ENCODE data around the gene TNS1.
A peak's percentile ranks its signal among the peaks of the same experiment; 100 is the strongest.

The TNS1 gene

DNA sequence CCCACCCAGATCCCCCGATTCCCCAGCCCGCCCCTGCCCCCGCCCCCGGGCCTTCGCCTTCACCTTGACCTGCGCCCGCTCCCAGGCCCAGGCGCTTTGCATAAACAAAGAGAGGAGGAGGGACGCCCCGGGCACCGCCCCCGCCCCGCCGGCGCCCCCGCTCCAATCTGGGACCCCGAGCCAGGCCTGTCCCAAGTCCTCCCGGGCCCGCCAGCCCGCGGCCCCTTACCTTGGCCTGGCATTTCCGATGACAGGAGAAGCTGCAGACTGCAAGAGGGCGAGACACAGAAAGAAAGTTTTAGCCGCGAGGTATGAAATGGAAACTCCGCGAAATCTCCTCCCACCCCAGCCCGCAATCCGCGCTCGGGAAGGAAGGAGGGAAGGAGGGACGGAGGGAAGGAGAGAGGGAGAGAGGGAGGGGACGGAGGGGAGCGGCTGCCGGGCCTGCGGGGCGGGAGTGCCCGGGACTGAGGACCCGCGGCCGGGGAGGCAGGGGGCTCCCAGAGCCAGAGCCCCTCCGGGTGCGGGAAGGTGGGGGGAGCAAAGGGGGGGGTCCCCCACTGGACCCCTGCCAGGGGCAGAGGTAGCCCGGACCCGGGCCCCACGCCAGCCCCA lies 24.2 kb downstream of the TNS1 start:
- DNase-seq, result no peak

DNA sequence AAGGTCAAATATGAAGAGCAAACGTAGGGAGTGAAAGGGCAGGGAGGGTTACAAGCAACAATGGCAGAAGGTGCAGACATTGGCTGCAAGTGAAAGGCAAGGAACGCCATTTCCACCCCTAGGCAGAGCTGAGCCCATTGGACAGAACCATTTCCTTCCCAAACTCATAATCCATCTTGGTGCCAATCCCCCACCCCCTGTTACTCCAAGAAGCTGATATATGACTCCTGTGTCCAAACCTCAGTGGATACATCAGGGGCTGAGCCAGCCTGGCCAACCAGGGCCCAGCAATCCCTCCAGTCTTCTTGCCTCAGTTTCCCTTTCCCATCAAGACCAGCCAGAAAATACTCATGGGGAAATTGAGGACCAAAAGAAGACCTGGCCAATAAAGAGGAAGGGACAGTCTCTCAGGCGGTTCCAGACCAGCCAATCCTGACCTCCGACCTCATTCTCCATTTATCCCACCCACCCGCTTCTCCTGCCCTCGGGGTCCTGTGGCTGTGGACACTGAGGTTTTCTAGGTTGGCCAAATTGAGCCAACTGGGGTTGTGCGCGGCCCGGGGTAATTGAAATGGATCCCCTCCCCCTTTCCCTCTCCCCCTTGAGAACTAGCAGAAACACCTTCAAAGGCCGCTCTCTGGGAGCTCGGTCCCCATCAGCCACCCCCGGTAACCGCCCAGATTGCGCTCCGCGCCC lies 24.8 kb downstream of the TNS1 start:
- no peak for DNase-seq

DNA sequence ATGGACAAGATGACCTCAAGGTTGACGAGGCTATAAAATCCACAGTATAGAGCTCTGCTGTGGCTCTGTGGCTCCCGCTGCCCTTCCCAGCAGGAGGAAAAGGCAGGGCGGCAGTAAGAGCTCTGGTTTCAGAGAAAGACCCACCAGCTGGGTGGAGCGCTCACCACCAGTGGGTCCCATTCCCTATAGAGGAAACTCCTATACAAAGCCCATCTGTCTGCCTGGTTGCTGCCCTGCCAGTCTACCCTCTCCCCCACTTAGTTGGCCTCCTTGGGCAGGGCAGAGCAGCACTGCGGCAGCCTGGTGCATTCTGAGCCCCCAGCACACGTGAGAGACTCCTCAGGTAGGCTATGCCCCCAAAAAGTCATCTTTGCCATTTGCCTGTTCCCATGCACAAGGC lies 26.5 kb downstream of the TNS1 start:
- no peak for DNase-seq

DNA sequence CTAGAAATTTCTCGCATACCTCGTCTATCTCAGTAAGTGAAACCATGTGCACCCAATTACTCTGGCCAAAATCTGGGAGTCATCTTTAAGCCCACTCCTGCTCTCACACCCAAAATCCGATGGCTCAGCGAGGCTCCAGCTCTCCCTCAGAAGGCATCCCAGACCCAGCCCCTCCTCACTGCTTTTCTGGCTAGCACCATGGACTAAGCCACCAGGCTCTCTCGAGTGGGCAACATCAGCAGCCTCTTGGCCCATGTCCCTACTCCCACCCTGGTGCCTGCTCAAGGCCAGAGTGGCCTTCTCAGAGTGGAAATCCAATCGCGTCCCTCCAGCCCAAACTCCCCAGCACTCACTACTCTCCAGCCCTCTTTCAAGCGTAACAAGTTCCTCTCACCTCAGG lies 27.2 kb downstream of the TNS1 start:
- no peak for DNase-seq

DNA sequence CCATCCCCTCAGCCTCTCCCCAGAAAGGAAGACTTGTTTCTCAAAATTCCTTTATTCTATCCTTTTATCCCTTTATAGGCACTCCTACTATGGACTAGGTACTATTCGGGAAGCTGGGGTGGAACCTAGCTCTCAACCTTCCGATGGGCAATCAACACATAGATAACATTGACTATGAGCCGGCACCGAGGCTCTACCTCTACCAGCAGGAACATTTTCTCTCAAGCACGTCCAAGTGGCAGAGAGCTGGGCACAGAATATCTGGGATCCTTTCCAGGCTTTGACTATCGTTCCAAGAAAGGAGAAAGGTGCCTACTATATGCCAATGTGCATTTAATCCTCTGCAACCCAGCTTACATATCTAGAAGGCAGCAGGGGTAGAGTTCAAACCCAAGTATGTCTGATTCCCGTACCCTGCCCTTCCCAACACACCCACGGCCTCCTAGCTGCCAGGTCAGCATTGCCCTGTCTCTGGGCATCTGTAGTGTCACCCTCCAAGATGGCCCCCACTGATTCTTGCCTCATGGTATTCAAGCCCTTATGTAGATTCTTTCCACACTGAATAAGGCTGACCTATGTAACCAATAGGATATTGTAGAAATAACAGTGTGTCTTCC lies 28.3 kb downstream of the TNS1 start:
- DNase-seq, result no peak

DNA sequence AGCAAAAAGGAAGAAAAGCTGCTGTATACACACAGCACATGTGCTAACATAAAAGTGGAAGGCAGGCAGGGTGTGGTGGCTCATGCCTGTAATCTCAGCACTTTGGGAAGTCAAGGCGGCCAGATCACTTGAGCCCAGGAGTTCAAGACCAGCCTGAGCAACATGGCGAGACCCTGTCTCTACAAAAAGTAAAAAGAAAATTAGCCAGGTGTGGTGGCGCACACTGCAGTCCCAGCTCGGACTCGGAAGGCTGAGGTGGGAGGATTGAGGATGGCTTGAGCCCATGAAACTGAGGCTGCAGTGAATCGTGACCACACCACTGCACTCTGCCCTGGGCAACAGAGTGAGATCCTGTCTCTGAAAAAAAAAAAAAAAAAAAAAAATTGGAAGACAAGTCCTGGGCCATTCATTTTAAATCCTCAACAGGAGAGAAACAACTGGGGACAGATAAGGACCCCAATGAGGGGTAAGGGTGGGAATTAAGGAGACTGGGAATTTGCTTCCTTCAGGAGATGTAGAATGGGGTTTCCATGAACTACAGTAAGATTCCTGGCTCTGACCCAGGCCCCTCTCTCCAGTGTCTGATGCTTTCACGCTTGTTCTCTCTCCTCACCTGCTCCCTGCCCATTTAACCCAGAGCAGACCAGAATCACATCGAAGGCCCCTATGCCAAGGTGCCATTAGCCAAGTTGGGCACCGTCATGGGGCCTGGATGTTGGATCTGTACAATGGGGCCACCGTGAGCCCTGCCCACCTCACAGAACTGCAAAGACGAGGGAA lies 29.6 kb downstream of the TNS1 start:
- DNase-seq, result no peak

DNA sequence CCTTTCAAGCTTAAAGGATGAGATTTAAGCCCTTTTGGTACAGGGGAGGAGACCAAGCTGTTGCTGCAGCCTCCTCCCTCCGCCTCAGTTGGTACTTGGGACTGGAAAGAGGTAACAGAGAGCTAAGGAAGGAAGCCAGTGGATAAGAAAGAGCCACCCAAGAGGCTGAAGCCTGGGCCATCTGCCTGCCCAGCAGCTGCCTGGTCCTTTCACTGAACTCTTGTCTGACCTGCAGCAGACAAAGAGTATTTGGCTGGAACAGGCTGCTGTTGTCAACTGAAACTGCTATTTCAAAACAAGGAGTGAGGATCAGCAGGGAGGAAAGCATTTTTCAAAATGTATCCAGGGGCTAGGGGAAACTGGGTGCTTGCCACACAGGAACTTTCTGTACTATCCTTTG lies 30.3 kb downstream of the TNS1 start:
- no peak for DNase-seq

DNA sequence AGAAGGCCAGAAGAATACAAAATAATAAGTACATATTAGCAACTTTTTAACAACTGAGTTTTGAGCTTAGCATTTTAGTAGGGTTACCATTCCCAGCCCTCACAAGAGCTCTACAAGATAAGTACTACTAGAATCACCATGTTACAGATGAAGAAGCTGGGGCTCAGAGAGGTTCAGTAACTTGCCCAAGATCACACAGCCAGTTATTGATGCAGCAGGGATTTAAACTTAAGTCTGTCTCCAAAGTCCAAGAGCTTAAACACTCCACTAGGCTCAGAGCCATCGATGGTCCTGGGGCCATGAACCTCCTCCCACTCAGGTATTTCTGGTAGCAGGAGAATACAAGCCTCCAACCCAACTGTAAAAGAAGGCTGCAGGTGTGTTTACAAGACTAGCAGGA lies 30.8 kb downstream of the TNS1 start:
- DNase-seq, result peak in 1 of 2 experiments; percentile 15

DNA sequence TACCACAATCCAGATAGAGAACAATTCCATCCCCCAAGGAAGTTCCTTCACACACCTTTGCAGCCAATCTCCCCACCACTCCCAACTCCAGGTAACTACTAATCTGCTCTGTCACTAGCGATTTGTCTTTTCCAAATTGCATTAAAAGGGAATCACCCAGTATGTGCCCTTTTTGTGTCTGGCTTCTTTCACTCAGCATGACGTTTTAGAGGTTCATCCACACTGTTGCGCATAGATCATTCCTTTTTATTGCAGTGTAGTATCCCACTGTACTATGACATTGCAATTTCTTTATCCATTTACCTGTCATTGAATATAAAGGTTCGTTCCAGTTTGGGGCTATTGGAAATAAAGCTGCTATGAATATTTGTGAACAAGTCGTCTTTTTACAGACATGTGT lies 31.6 kb downstream of the TNS1 start:
- no peak for DNase-seq

DNA sequence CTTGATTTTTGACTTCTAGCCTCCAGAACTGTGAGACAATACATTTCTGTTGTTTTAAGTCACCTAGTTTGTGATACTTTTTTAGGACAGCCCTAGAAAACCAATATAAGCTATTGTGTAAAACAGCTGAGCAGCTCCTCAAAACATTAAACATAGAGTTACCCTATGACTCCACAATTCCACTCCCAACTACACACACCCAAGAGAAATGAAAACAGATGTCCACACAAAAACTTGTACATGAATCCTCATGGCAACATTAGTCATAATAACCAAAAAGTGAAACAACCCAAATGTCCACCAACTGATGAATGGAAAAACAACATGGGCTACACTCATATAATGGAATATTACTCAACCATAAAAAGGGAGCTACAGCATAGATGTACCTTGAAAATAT lies 32.6 kb downstream of the TNS1 start:
- no peak for DNase-seq

DNA sequence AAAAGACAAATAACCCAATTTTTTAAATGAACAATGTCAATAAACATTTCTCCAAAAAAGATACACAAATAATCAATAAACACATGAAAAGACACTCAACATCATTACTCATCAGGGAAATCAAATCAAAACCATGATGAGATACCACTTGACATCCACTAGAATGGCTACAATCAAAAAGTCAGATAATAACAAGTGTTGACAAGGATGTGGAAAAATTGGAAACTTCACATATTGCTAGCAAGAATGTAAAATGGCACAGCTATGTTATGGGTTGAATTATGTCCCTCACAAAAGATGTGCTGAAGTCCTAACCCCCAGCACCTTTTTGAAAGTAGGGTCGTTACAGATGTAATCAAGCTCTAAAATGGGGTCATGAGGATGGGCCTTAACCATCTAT lies 33.2 kb downstream of the TNS1 start:
- DNase-seq, result no peak

DNA sequence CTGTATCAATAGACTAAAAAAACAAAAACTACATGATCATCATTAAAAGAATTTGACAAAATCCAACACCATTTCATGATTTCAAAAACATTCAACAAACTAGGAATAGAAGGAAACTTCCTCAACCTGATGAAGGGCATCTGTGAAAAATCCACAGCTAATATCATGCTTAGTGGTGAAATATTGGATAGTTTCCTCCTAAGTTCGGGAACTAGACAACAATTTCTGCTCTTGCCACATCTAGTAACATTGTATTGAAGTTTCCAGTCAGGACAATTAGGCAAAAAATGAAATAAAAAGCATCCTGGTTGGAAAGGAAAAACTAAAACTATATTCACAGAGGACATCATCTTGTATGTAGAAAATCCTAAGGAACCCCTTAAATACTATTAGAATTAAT lies 34.8 kb downstream of the TNS1 start:
- DNase-seq, result no peak

DNA sequence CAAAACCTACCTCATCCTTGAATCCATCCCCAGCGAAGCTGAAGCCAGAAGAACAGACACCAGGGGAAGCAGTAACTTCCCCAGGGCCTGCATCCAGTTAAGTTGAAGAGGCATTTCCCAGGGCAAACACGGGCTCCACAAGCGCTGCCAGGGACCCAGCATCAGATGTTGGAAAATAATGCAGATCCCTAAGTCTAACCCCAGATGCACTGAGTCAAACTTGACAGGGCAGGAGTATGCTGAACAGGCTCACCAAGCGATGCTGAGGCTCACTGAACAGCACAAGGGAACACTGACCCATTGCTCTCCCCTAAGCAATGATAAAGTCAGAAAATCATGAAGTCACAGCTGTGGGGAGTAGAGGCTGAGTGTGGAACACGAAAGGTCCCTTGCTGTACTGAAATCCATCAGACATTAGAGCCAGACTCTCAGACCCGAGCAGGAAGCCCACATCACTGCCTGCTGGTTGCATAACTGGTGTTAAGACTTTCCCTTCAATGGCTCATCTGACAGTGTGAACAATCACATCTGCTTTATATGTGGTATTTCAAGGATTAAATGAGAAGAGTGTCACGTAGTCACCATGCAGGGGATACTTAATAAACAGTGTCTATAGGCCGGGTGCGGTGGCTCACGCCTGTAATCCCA lies 36.2 kb downstream of the TNS1 start:
- no peak for DNase-seq

DNA sequence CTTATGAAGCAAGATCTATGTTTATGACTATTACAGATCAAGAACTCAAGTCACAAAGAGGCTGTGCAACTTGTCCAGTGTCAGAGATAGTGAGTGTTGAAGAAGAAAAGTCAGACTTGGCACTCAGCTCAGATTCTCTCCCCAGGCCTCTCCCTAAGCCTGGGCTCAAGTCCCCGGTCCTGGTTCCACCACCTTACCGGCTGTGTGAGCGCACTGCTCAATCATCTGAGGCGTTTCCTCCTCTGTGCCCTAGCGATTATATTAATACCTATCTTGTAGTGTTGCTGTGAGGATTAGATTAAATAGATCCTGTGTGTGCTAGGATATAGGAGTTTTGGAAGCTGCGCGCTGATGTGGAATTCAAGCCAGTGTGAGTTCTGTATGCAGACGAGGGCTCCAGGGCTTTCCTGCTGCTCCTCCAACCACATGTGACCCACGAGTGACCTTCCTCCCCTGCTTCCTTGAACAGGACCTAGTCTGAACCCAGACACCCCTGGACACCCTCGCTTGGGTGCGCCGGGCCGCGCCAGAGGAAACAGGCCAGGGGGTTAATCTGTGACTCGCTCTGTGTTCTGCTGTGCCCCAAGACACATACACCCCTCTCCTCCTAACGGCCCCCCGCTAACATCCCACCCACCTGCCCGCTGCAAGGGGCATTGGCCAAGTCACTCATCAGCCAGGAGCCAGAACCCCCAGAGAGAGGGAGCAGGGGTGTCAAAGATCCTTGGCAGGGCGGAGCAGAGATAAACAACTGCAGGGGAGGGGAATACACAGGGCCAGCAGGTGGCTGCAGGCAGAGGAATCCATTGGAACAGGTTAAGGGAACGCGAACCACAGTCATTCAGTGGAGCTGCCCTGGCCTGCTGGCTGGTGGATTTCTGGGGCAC lies 38.3 kb downstream of the TNS1 start:
- no peak for DNase-seq

DNA sequence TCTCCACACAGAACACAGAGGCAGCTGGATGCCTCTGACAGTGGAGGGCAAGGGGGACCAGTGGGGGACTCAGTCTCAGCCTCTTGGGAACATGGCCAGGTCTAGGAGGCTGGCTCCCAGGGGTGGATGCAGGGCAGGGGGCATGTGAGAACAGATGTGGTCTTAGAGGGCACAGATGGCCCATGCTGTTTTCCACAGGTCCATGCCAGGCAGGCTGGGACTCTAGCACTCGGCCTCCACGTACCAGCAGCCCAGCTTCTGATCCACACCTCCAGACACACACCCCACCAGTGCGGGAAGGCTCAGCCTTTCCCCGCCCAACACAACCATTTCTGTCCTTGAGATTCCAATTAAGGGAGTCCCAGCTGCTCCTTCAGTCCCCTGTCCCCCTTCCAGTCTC lies 42.4 kb downstream of the TNS1 start:
- DNase-seq, result no peak

DNA sequence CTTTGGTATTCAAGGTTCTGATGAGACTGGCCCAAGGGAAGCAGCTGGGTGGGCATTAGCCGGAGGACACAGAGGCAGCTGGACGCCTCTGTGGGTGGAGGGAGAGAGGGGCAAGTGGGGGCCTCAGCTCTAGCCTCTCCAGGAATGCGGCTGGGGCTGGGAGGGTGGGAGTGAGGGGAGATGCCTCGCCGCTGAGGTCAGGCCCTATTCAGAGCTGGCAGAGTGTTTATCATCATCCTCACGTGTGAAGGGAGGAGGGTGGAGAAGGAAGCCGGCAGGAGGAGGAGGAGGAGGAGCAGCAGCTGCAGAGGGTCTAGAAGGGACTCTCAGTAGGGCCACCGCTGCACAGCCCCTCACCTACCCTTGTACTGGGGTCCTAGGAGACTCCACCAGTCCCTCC lies 43.1 kb downstream of the TNS1 start:
- DNase-seq, result no peak

DNA sequence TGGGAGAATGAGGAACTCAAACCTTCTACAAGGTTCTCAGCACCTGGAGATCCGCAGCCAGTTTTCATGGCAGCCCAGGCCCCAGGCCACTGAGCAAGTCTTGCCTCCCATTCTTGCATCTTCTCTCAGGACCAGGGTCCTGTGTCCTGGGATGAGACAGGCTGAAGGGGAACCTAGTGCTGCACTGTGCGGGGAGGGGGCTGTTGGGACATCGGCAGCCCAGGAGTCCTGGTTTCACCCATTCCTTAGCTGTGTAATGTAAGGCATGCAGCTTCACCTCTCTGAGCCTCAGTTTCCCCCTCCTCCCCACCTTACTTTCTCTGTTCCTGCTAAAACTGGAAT lies 43.9 kb downstream of the TNS1 start:
- no peak for DNase-seq

DNA sequence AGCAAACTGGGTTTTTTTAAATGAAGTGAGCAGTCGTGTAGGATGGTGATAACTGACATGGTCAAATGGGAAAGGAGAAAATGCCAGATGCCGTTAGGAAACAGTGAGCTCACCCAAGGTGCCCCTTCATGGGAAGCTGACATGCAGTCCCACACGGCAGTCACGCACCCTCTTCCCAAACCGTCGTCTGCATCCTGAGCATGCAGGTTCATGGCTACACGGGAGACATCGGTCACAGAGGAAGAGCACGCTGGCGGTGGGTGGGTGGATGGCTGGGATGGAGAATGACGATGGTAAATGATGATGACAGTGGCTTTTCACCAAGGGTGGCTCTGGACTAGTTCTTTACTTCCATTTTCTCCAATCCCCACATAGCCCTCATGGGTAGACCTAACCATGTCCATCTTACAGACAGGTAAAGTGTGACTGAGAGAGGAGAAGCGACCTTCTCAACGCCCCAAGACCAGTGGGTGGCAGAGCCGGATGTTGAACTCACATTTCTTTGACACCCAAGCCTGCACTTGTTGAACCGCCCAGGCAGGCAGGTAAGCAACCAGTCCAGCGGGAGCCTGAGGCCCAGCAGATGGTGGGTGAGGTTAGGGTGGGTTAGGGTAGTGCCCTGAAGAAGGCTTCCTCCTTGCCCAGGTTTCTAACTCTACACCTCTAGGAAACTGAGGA lies 44.5 kb downstream of the TNS1 start:
- no peak for DNase-seq

DNA sequence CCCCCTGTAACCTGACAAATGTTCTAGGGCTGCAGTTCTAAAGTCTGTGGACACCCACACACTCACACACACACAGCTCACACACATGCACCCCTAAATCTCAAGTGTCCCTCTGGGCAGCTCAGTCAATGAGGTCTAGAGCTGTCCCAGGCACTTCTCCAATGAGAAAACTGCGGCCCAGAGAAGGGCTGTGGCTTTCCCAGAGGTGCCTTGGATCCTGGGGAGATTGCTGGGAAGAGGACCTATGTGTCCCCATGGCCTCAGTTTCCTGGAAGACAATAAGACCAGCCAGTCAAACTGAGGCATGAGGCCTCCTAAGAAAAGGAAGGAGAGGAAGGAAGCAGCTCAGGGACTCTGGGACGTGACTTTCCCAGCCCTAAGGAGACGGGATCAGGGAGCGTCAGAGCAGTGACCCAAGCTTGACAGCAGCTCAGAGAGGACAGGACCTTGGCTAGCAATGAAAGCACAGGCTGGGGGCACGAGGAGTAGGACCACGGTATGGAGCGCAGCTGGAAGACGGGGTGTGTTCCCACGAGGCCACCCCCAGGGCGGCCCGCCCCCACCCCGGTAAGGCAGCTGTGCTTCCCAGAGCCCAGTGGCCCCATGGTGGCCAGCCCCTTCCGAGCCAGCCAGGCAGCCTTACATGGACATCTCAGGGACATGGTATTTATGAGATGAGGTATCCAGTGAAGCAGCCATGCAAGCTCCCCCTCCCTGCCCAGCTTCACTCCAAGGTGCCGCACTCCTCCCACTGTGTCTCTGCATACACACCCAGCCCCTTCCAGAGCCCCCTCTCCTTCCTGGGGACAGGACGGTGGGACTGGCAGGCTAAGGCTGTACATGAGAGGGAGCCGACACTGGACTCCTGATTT lies 46.0 kb downstream of the TNS1 start:
- DNase-seq, result no peak

DNA sequence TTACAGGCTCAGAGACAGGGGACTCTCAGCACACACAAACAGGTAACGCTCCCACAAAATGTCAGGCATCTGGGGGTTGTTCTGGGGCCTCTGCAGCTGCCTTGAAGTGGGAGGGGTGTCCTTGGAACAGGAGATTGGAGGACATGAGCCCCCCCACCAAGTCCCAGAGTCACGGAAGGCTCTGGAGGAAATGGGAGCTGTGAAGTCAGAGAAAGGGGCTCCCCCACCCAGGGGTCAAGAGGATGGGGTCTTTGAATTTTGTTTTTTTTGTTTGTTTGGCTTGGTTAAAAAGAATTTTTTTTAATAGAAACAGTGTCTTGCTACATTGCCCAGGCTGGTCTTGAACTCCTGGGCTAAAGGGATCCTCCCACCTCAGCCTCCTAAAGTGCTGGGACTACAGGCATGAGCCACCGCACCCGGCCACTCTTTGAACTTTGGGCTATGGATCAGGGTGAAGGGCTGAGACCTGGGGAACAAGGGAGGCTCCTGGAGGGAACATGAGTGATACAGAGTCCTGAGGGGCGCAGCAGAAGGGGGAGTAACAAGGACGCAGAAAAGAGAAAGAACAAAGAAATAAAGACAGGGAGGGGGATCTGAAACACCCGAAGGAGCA lies 46.8 kb downstream of the TNS1 start:
- DNase-seq, result no peak

Measured in NCI-H2081 (cell line).